ENCODE measurements around the gene ALOX12.

Gene ALOX12

DNA sequence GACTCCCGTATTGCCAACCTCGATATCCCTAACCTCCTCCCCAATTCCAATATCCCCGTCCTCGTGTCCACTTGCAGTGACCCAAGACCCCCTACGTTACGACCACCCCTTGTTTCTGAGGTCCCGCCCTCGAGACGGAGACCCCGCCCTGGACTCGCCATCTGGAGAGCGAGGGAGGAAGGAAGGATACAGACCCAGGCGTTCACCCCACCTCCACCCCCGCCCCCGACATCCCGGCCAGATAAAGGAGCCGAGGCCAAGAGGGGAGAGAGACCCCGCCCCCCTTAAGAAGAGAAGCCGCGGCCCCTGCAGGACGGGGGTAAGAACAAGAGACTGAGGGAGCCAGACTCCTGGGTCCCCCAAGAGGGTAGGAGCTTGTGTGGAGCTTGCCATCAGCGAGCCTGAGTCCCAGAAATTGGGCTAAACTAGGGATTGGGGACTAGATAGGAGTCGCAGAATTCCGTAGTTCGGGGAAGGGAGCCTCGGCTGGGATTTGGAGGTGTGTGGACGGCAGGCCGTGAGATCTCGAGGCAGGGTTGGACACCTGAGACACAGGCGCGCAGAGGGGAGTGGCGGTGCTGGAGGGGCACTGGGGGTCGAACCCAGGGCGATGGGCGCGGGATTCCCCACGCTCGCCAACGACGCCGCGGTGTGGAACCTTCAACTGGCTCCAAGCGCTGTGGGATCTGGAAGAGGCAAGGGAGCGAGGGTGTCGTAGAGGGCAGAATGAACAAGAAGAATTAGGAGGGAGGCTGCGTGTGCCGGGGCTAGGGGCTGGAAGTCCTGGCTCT, 27.1 kb downstream of the ALOX12 start, which contains the start of gene BCL6B:
TSS of gene BCL6B (plus strand) at position 270 of the 791 bp plus-strand sequence. CDS start 622 bp downstream, outside the sequence.
- no peak for DNase-seq

DNA sequence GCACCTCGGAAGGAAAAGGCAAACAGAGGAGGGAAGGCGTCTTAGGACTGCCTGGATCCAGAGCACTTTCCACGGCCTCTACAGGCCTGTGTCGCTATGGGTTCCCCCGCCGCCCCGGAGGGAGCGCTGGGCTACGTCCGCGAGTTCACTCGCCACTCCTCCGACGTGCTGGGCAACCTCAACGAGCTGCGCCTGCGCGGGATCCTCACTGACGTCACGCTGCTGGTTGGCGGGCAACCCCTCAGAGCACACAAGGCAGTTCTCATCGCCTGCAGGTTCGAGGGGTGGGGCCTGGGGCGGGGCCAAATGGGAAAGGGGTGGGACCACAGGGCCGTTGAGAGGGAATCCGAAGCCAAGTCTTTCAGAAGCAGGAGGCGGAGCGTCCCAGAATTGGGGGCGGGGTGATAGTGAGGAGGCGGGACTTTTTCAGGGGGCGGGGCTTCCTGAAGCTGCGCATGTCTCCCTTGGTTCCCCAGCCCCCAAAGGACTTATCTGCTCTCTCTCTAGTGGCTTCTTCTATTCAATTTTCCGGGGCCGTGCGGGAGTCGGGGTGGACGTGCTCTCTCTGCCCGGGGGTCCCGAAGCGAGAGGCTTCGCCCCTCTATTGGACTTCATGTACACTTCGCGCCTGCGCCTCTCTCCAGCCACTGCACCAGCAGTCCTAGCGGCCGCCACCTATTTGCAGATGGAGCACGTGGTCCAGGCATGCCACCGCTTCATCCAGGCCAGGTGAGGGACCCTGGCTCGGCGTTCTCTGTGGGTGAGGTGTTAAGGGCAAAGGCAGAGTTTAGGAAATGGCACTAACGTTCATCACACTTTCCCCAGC, 27.9 kb downstream of the ALOX12 start:
- DNase-seq = no peak

DNA sequence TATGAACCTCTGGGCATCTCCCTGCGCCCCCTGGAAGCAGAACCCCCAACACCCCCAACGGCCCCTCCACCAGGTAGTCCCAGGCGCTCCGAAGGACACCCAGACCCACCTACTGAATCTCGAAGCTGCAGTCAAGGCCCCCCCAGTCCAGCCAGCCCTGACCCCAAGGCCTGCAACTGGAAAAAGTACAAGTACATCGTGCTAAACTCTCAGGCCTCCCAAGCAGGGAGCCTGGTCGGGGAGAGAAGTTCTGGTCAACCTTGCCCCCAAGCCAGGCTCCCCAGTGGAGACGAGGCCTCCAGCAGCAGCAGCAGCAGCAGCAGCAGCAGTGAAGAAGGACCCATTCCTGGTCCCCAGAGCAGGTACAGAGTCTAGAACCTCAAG, 28.5 kb downstream of the ALOX12 start:
- no peak for DNase-seq

DNA sequence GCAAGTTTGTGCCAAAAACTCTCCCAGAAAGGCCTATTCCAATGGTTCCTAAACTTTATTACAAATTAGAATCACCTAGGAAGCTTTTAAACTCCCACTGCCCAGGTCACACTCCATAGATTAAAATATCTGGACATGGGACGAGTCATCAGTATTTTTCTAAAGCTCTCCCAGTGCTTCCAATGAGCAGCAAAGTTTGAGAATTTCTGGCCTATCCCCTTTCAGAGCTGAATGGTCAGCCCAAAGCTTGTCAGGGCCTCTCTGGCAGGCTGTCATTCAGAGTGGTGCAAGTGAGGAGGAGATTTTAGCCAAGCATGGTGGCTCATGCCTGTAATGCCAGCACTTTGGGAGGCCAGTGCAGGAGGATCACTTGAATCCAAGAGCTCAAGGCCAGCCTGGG, 29.4 kb downstream of the ALOX12 start:
- no peak for DNase-seq

DNA sequence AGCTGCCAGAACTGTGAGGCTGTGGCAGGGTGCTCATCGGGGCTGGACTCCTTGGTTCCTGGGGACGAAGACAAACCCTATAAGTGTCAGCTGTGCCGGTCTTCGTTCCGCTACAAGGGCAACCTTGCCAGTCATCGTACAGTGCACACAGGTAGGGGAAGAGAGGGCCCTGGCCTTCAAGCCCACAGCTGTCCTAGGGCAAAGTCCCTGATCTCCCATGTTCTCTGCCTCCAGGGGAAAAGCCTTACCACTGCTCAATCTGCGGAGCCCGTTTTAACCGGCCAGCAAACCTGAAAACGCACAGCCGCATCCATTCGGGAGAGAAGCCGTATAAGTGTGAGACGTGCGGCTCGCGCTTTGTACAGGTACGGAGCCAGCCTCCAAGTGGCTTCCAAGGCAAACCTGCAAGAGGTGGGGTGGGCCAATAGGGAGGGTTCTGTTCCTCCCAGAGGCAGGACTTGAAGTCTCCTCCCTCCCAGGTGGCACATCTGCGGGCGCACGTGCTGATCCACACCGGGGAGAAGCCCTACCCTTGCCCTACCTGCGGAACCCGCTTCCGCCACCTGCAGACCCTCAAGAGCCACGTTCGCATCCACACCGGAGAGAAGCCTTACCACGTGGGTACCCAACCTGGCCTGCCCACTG, 30.7 kb downstream of the ALOX12 start:
- no peak for DNase-seq

DNA sequence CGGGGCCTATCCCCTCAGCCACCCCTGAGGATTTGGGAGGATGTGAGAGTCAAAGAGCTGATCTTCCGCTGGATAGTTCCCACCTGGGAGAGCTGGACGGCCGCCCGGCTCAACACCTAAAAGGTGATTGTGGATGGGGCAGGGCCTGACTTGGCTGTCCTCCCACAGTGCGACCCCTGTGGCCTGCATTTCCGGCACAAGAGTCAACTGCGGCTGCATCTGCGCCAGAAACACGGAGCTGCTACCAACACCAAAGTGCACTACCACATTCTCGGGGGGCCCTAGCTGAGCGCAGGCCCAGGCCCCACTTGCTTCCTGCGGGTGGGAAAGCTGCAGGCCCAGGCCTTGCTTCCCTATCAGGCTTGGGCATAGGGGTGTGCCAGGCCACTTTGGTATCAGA, 31.5 kb downstream of the ALOX12 start:
- no peak for DNase-seq

DNA sequence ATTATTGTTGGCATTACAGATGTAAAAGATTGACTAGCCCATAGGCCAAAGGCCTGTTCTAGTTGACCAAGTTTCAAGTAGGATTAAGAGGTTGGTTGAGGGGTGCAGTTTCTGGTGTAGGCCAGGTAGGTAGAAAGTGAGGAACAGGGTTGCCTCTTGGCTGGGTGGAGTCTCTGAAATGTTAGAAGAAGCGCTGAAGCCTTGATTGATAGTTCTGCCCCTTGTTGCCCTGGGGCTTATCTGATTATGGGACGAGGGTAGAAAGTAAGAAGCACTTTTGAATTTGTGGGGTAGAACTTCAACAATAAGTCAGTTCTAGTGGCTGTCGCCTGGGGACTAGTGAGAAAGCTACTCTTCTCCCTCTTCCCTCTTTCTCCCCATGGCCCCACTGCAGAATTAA, 33.2 kb downstream of the ALOX12 start:
- no peak for DNase-seq

DNA sequence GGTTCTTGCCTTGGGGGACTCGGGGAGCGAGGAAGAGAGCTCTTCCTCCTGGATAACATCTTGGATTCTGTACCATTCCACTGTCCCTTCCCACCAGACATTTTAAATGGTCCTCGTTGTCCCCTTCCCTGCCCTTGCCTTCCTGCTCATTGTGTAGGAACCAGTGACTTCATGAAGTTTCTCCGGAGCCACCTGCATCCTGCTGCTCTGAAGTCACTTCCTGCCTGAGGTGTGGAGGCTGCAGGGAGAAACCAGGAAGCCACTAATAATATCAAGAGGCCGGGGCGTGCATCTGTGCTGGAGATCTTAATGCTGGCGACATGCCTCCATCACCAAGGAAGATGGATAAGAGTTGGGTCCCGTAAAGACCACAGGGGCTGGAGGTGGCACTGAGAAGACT, 33.8 kb downstream of the ALOX12 start:
- DNase-seq = peak; percentile 15 to 42

DNA sequence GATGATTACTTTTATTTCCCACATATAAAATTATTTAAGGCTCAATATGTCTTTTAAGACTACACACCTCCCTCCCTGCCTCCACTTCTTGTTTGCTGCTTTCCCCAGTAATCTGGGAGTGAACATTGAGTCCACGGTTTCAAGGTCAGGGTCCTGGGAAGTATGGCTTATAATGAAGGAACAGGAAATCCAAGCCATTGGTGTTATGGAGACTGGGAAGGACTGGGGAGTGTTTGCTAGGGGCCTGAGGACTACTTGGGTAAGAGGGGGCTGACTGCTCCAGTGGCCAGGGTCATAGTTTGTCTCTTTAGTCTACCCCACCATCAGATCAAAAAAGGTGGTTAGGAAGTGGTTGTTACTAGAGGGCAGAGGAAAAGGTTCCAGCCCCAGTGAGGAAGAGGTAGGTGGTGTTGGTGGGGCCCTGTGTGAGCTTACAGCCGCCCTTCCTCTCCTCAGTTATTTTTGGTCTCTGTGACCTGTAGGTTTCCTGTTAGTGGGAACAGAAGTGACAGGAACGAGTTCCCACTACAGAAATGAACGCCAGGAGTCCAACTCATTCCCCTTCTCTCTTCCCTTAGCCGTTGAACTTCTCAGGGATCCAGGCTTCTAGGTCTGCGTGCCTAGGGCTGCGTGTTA, 39.2 kb downstream of the ALOX12 start:
- peak; percentile 24 to 45 for DNase-seq

DNA sequence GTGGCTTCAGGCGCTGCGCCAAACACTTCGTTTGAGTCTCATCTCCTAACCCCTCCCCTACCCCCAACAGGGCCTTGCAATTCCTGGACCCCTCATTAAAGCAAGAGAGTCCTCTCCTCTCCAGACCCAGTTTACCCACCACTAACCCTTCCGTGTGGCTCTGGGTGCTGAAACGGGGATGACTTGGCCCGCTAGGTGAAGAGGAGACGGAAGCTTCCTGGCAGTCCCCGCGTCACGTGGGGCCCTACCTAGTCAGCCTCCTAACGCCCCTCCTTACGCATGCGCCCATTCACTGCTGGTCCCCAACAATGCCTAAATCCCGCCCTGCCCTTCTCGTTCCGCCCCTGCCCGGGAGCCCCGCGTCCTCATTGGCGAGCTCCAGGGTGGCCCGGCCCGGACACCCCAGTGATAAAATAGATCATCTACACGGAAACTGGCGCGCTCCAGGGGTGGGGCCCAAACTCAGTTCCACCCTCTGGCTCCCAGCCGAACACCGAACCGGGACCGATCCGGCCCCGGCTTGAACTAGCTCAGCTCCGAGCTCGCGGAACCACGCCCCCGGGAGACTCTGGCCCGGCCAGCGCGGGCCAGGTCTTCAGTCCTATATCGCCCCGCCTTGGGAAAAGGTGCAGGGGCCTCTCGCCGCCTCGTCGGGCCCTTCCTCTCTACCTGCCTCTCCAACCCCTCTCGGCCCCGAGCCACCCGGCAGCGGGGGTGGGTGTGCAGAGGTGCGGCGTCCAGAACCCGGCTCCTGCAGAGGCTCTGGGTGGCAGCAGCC, 39.9 kb downstream of the ALOX12 start, which contains the start of gene SLC16A13:
TSS of gene SLC16A13 (plus strand) at position 425 of the 778 bp plus-strand sequence. CDS start 368 bp downstream, outside the sequence.
- peak; percentile 87 to 92 for DNase-seq

DNA sequence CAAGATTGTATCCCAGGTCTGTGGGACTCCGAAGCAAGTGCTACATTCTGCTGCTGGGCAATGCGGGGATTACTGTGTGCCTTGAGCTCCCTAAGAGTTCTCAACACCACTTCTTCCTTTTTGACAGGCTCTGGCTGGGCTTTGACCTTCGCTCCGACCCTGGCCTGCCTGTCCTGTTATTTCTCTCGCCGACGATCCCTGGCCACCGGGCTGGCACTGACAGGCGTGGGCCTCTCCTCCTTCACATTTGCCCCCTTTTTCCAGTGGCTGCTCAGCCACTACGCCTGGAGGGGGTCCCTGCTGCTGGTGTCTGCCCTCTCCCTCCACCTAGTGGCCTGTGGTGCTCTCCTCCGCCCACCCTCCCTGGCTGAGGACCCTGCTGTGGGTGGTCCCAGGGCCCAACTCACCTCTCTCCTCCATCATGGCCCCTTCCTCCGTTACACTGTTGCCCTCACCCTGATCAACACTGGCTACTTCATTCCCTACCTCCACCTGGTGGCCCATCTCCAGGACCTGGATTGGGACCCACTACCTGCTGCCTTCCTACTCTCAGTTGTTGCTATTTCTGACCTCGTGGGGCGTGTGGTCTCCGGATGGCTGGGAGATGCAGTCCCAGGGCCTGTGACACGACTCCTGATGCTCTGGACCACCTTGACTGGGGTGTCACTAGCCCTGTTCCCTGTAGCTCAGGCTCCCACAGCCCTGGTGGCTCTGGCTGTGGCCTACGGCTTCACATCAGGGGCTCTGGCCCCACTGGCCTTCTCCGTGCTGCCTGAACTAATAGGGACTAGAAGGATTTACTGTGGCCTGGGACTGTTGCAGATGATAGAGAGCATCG, 42.4 kb downstream of the ALOX12 start:
- no peak for DNase-seq

DNA sequence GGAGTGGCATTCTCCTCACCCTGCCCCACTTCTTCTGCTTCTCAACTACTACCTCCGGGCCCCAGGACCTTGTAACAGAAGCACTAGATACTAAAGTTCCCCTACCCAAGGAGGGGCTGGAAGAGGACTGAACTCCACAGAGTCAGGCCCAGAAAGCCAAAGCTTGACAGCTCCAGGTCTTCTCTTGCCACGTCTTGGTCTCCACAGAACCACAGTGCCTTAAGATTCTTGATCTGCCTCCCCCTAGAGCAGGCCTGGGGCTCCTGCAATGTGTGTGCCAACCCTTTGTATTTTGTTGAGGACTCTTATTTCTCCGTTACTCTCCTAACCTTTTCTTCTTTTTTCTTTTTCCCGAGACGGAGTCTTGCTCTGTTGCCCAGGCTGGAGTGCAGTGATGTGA, 44.0 kb downstream of the ALOX12 start:
- DNase-seq = no peak

DNA sequence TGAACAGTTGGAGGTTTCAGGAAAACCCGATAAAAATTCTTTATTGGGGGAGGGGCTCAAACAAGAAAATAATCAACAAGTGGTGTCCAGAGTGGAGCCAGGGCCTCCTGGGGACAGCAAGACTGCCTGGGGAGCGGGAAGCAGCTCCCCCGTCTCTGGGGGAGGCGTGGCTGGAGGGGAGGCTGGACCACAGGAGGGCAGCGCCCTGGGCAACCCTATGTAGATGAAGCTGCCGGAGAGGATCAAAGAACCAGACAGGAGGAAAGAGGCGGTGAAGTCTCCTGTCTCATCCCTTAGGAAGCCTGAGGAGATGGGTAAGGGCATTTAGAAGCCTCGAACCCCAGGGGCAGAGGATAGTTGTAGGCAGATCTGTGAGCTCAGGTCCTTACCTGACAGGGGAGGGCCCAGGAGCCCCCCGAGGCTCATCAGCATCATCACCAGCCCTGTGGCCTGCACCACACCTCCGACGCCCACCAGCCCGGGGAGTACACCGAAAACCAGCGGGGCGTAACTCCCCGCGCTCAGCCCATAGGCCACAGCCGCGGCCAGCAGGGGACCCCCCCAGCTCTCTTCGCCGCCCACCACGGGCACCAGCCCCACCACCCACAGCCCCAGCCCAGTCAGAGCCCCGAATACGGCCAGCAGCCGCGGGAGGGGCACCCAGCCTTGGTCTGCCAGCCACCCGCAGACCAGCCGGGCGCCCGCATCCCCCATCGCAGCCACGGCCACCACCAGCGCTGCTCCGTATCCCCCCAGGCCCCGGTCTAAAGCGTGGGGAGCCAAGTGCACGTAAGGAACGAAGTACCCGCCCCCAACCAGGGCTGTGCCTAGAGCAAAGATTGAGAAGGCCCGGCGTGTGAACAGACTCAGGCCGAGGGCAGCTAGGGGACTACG, 46.0 kb downstream of the ALOX12 start:
- DNase-seq = no peak

DNA sequence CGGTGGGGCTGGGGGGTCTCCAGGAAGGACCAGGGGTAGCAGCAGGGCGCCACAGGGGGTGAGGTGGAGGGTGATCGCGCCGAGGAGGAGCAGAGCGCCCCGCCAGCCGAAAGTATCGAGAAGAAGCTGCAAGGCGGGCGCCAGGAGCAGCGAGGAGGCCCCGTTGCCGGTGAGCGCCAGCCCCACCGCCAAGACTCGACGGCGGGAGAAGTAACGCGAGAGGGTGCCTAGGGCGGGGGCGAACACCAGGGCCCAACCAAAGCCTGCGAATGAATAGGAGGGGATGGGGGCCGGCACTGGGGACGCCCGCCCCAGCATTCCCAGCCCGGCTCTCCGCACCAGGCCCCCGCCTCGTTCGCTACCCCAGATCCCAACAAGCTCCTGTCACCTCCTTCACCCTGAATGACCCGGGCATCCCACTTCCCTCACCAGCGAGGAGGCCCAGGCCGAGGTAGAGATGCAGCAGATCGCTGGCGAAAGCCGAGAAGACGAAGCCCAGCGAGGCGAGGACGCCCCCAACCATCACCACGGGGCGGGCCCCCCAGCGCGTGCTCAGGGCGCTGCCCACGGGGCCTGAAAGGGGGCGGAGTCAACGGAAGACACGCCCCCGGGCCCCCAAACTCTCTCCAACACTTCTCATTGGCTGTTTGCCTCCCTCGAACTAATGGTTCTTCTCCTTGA, 46.8 kb downstream of the ALOX12 start:
- DNase-seq = no peak

DNA sequence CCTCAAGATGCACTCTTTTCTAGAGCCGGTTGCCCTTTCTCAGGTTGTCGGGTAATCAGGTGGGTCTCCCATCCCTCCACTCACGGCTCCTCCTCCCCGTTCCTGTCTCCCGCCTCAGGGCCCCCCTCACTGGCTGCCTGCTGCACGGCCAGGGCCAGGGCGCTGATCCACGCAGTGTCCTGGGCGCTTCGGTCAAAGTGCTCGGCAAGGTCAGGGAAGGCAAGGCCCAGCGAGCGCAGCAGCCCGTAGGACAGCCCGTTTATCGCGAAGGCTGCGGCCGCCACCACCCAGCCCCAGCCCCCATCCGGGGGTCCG, 47.3 kb downstream of the ALOX12 start:
- no peak for DNase-seq

DNA sequence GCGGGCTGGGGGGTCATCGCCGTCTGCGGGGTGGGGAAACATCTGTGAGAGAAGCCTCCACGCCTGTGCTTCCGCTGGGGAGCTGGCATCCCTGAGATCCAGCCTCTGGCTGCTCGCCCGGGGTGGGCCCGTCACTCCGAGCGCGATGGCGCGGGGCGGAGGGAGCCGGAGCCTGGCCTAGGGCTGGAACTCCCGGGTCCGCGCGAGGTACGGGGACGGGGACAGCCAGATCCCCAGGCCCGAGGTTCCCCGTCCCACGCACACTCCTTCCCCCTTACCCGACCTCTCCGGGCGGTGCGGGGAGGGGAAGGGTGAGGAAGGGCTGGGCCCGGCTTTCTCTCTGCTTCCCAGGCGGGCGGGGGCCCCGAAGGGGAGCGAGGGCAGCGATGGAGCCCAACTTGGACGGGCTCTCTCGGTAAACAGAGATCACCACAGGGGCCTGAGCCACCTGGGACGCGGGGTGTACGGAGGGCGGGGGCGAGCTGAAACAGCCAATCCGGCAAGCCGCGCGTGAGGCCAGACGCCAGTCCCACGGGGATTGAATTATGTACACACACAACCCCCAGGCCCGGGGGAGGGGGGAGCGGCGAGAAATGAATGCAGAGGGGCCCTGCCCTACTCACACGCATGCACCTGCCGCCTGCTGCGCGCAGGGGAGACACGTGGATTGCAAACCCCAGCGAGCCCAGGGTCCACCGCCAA, 47.8 kb downstream of the ALOX12 start, which contains the start of gene SLC16A11:
TSS of gene SLC16A11 (minus strand) at position 596 of the 702 bp plus-strand sequence. CDS start at position 17, 579 bp downstream.
- no peak for DNase-seq

DNA sequence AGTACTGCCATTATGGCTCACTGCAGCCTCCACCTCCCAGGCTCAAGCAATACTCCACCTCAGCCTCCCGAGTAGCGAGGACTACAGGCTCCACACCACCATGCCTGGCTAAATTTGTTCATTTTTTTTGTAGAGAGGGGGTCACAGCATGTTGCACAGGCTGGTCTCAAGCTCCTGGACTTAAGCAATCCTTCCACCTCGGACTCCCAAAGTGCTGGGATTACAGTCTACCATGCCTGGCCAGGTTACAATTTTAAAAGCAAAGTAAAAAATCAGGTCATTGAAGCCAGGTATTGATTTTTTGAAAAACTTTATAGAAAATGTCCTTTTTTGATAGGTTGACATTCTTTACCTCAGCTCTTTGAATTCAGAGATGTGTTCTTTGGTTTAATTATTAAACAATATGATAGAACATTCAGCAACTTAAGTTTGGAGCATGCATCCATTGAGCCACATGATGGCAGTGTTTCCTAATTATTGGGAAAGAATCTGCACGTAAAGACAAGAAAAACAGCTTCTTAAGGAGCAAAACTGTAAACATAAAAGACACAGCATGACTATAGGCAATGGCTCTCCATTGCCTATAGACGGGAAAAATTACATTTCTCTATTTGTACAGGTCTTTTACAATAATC, 49.8 kb downstream of the ALOX12 start:
- DNase-seq = peak; percentile 27 to 56

DNA sequence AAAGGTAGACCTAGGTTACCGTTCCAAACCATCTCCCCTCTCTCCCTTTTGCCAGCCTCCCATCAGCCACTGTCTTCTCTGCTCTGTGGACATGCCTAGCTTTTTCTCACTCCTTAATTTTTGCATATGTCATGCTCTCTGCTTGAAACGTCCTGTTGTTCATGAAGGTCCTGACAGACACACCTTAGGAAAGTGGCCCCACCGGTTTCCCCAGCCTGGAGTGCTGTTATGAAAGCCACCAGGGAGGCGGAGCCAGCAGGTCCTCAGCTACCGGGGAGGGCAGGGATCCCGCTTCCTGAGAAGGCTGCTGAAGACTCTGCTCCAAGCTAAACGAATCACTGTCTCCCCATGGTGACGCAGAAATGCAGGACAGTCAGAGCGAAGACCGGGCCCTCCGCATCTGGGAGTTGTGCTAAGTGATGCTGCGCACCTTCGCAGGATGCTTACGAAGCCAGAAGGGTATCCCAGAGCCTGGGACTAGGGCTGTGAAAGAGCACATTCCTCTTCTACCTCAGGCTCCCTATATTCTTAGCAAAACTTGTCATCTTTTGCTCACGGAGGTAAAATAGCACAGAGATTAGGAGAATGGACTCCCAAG, 50.4 kb downstream of the ALOX12 start:
- DNase-seq = no peak

All from Kasumi-1 (cell line).